CD14-positive monocyte (primary cell): ENCODE measurements around the gene SMARCA4. TPM values are rescaled to one million over a fixed set of nuclear protein-coding genes. Genes with fewer than 3 reads are reported as not detected.

Experiments
- DNase-seq, 3 donors: peaks; one replicate each; pipeline ENCODE4 v3.0.0-alpha.2; 2011 to 2022
- H2AFZ ChIP-seq: 2 replicates; pipeline ENCODE4 v1.6.0; 2012; ENCODE audit warnings: mild to moderate bottlenecking, low read depth, low read length, inconsistent platforms; ENCODE audit not compliant: insufficient read depth, poor library complexity, severe bottlenecking
- H3K27ac ChIP-seq, 2 donors: 1 replicate in 1 of 2; 2 replicates in 1 of 2; pipeline ENCODE4 v1.5.1; 2012 to 2013; ENCODE audit warnings: low read length in 2 of 2, control low read depth in 1 of 2, inconsistent platforms in 1 of 2, low read depth in 1 of 2, mild to moderate bottlenecking in 1 of 2
- H3K27me3 ChIP-seq, 2 donors: one replicate each; pipeline versions ENCODE4 v1.6.0 to v1.6.1; 2011 to 2013; ENCODE audit warnings: low read length in 2 of 2; ENCODE audit not compliant: control insufficient read depth in 2 of 2, insufficient read depth in 2 of 2
- H3K36me3 ChIP-seq, 2 donors: replicated peaks in 1 of 2; 1 replicate in 1 of 2; 2 replicates in 1 of 2; pipeline versions ENCODE4 v1.5.1 to v1.6.1; 2012 to 2013; ENCODE audit warnings: low read length in 2 of 2, control low read depth in 1 of 2, inconsistent platforms in 1 of 2, mild to moderate bottlenecking in 1 of 2; ENCODE audit not compliant: insufficient read depth in 2 of 2, control insufficient read depth in 1 of 2
- H3K4me1 ChIP-seq, 2 donors: 1 replicate in 1 of 2; 2 replicates in 1 of 2; pipeline versions ENCODE4 v1.5.1 to v1.6.1; 2012 to 2013; ENCODE audit warnings: low read length in 2 of 2, control low read depth in 1 of 2, inconsistent platforms in 1 of 2, mild to moderate bottlenecking in 1 of 2, moderate library complexity in 1 of 2; ENCODE audit not compliant: insufficient read depth in 2 of 2, control insufficient read depth in 1 of 2
- H3K4me2 ChIP-seq: replicated peaks from 2 replicates; pipeline ENCODE3; 2012; ENCODE audit warnings: low read length, moderate library complexity, mild to moderate bottlenecking; ENCODE audit not compliant: poor library complexity, severe bottlenecking; ENCODE audit errors: extremely low read depth
- H3K4me3 ChIP-seq, 3 experiments: fragments of 200-600 bp in 1 of 3; sonication (generic) in 1 of 3; replicated peaks in 1 of 3; 1 replicate in 2 of 3; 2 replicates in 1 of 3; pipeline ENCODE4 v1.5.1; 2011 to 2013; ENCODE audit warnings: low read length in 3 of 3, mild to moderate bottlenecking in 3 of 3, control low read depth in 2 of 3, low read depth in 2 of 3, inconsistent platforms in 1 of 3, moderate library complexity in 1 of 3
- H3K79me2 ChIP-seq: 2 replicates; pipeline ENCODE4 v1.6.0; 2012; ENCODE audit warnings: mild to moderate bottlenecking, control low read depth, inconsistent platforms, low read length, moderate library complexity; ENCODE audit not compliant: insufficient read depth
- H3K9ac ChIP-seq: 2 replicates; pipeline ENCODE4 v1.6.0; 2017; ENCODE audit warnings: low read length, mild to moderate bottlenecking; ENCODE audit not compliant: insufficient read depth, poor library complexity, severe bottlenecking
- H3K9me3 ChIP-seq, 2 donors: replicated peaks in 1 of 2; 1 replicate in 1 of 2; 2 replicates in 1 of 2; pipeline versions ENCODE4 v1.5.1 to v1.6.1; 2012 to 2013; ENCODE audit warnings: low read length in 2 of 2, control low read depth in 1 of 2; ENCODE audit not compliant: control insufficient read depth in 1 of 2, insufficient read depth in 1 of 2
- H4K20me1 ChIP-seq: 2 replicates; pipeline ENCODE4 v1.6.0; 2012; ENCODE audit warnings: mild to moderate bottlenecking, low read length, control low read depth, moderate library complexity; ENCODE audit not compliant: insufficient read depth
- H3K27ac Mint-ChIP-seq, 7 donors: one replicate each; pipeline ENCODE4 v1.8.0; 2020; ENCODE audit warnings: mild to moderate bottlenecking in 7 of 7, mixed read lengths in 7 of 7, moderate library complexity in 6 of 7, inconsistent platforms in 2 of 7
- H3K27me3 Mint-ChIP-seq, 3 donors: one replicate each; pipeline ENCODE4 v1.8.0; 2021 to 2022; ENCODE audit warnings: low read depth in 3 of 3, mild to moderate bottlenecking in 3 of 3, mixed read lengths in 3 of 3, moderate library complexity in 3 of 3, inconsistent platforms in 1 of 3
- H3K36me3 Mint-ChIP-seq, 2 donors: one replicate each; pipeline ENCODE4 v1.8.0; 2020; ENCODE audit warnings: mixed read lengths in 2 of 2, inconsistent platforms in 1 of 2, mild to moderate bottlenecking in 1 of 2
- H3K4me1 Mint-ChIP-seq: one replicate; pipeline ENCODE4 v1.8.0; 2020; ENCODE audit warnings: mild to moderate bottlenecking, mixed read lengths
- H3K4me3 Mint-ChIP-seq, 2 donors: one replicate each; pipeline ENCODE4 v1.8.0; 2020; ENCODE audit warnings: mild to moderate bottlenecking in 2 of 2, mixed read lengths in 2 of 2, moderate library complexity in 1 of 2
- H3K9me3 Mint-ChIP-seq, 7 donors: one replicate each; pipeline ENCODE4 v1.8.0; 2020 to 2022; ENCODE audit warnings: mixed read lengths in 7 of 7, mild to moderate bottlenecking in 6 of 7, moderate library complexity in 6 of 7, inconsistent platforms in 2 of 7
- WGBS: methylation state at CpG from one replicate; pipeline ENCODE4 v1.1.5; 2013; ENCODE audit warnings: missing lambda C conversion rate; ENCODE audit not compliant: insufficient coverage; 5-methylcytosine and 5-hydroxymethylcytosine counted together
- intact Hi-C, 2 donors: fragments of 100-400 bp; cut with micrococcal nuclease; formaldehyde crosslinking; loops; one replicate each; pipeline versions ENCODE4 v1.15.0 to v1.15.1; 2023
- polyA plus RNA-seq, 3 donors: library from polyadenylated mRNA; depleted of rRNA in 1 of 3; unstranded in 2 of 3; stranded (reverse) in 1 of 3; fragments of 300-500 nt in 2 of 3; fragments of >200 nt in 1 of 3; fragmentation: Illumina TruSeq in 2 of 3; gene quantifications; 1 replicate in 2 of 3; 2 replicates in 1 of 3; pipeline ENCODE4 v1.2.3, GENCODE V29; 2012 to 2021
- TF ChIP-seq, protein P1 (sequence below): fragments of 200-600 bp; IDR thresholded peaks from one replicate; pipeline ENCODE4 v1.8.0; 2022; ENCODE audit warnings: antibody characterized with exemption, mild to moderate bottlenecking

Gene SMARCA4
- polyA plus RNA-seq, 3 donors: 5.1 to 53.3 (median 7.0) TPM

DNA sequence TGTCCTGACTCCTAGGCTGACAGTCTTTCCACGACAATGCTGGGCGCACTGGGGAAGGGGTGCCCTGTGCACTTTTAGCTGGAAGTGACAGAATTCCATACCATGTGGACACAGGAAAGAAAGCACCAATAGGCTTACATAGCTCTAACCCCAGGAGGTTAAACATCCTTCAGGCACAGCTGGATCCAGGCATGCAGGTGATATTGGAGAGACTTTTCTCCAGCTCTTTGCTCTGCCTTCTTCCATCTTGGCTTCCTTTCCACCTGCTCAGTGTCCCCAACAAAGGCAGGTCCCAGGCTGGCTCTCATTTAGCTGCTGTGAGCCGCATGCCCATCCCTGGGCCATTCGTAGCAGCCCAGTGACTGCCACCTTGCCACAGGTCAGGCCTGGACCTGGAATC lies 67.3 kb downstream of the SMARCA4 start:
- intact Hi-C loops: no loop called here
- Histone ChIP-seq H3K27ac (no peak overlapping the region), H4K20me1 (no peaks in the 10 kb centered on the region), H3K79me2 (no peaks in the 10 kb centered on the region), H3K4me2 (no peak overlapping the region), H2AFZ (no peak overlapping the region), H3K4me3 (no peak overlapping the region), H3K4me1 (no peaks in the 10 kb centered on the region), H3K36me3 (peaks cover 91 to 98% of the 10 kb centered on the region in 2 donors), H3K27me3 (no peaks in the 10 kb centered on the region), H3K9ac (no peak overlapping the region), H3K9me3 (no peaks in the 10 kb centered on the region)
- no peak for DNase-seq
- H3K36me3 Mint-ChIP-seq: peaks cover 86 to 99% of the 10 kb centered on the region in 2 donors
- H3K27me3 Mint-ChIP-seq: peaks cover 0 to 2% (median 0%) of the 10 kb centered on the region in 3 donors
- 100% methylated on average over 4 of the region's 4 CpGs for WGBS
- H3K4me1 Mint-ChIP-seq: no peaks in the 10 kb centered on the region
- H3K4me3 Mint-ChIP-seq: no peak overlapping the region
- TF ChIP-seq, protein P1, sequence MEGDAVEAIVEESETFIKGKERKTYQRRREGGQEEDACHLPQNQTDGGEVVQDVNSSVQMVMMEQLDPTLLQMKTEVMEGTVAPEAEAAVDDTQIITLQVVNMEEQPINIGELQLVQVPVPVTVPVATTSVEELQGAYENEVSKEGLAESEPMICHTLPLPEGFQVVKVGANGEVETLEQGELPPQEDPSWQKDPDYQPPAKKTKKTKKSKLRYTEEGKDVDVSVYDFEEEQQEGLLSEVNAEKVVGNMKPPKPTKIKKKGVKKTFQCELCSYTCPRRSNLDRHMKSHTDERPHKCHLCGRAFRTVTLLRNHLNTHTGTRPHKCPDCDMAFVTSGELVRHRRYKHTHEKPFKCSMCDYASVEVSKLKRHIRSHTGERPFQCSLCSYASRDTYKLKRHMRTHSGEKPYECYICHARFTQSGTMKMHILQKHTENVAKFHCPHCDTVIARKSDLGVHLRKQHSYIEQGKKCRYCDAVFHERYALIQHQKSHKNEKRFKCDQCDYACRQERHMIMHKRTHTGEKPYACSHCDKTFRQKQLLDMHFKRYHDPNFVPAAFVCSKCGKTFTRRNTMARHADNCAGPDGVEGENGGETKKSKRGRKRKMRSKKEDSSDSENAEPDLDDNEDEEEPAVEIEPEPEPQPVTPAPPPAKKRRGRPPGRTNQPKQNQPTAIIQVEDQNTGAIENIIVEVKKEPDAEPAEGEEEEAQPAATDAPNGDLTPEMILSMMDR: no peak
- no peaks in the 10 kb centered on the region for H3K9me3 Mint-ChIP-seq
- H3K27ac Mint-ChIP-seq: no peak overlapping the region

DNA sequence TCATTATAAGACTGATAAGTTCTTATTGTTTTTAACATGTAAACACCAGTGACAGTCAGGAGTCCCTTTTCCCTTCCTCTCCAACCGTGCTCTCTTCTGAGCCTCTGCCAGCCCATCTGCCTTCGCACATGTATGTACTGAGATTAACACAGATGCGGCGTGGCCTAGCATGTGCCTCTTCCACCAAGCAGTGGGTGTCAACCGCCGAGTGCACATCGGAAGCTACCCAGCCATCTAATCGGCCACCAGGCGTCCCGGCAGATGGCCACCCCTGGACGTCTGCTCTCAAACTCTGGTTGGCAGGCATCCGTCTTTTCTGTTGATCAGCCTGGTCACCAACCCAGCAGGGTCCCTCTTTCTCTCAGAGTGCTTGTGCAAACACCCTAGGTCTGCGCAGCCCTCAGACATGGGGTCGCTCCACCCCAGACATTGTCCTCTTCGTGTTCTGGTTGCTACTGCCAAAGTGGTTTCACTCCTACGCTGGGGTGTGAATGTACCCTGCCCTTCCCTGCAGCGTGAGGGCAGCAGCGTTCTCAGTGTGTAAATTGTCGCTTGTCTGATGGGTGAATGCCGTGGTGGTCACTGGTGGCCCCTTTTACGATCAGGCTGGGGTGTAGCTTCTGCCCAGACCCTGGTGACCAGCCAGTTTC lies 70.7 kb downstream of the SMARCA4 start:
- Histone ChIP-seq H4K20me1 (peaks cover 12% of the 10 kb centered on the region), H3K27ac (no peak overlapping the region), H3K9me3 (no peaks in the 10 kb centered on the region), H3K36me3 (peaks cover 92 to 100% of the 10 kb centered on the region in 2 donors), H3K4me3 (no peak overlapping the region), H2AFZ (no peak overlapping the region), H3K4me2 (no peak overlapping the region), H3K27me3 (no peaks in the 10 kb centered on the region), H3K4me1 (peaks cover 3 to 6% of the 10 kb centered on the region in 2 donors), H3K79me2 (no peaks in the 10 kb centered on the region), H3K9ac (no peak overlapping the region)
- peak overlapping the region in 2 of 7 donors; percentile 46 to 51 for H3K27ac Mint-ChIP-seq
- no peak overlapping the region for H3K4me3 Mint-ChIP-seq
- peaks cover 0 to 2% (median 0%) of the 10 kb centered on the region in 3 donors for H3K27me3 Mint-ChIP-seq
- peaks cover 0 to 2% (median 0%) of the 10 kb centered on the region in 7 donors for H3K9me3 Mint-ChIP-seq
- WGBS: 95% methylated on average over 20 of the region's 21 CpGs
- intact Hi-C loops: loop anchor here in 1 of 2 donors (10.0 kb wide), 1 partner anchor 53 kb away; the partner anchor contains the start of gene LDLR
- no peak for DNase-seq
- H3K4me1 Mint-ChIP-seq: peaks cover 6% of the 10 kb centered on the region
- TF ChIP-seq, protein P1: no peak
- peaks cover 90 to 100% of the 10 kb centered on the region in 2 donors for H3K36me3 Mint-ChIP-seq
